GM23248 (cell line): Measurements from ENCODE around the gene ZNF358. TPM values are rescaled to one million over a fixed set of nuclear protein-coding genes. Genes with fewer than 3 reads are reported as not detected.
"Not testable (repeated sequence)": the region's sequence is repeated elsewhere in the genome, so short reads cannot be mapped to it uniquely, and the experiment has no call there.

Experiments
- DNase-seq: peaks from one replicate; pipeline ENCODE4 v3.0.0-alpha.2; 2015
- H2AFZ ChIP-seq: fragments of 200-600 bp; sonication (generic); 2 replicates; pipeline ENCODE4 v1.6.1; 2016; ENCODE audit warnings: antibody characterized with exemption
- H3F3A ChIP-seq: fragments of 200-600 bp; sonication (generic); 2 replicates; pipeline ENCODE4 v1.6.1; 2016; ENCODE audit warnings: mild to moderate bottlenecking, antibody characterized with exemption, mixed run types; ENCODE audit not compliant: insufficient read depth
- H3K27ac ChIP-seq: fragments of 200-600 bp; sonication (generic); 2 replicates; pipeline ENCODE4 v1.5.1; 2016; ENCODE audit warnings: mild to moderate bottlenecking
- H3K27me3 ChIP-seq: fragments of 200-600 bp; sonication (generic); replicated peaks from 2 replicates; pipeline ENCODE4 v1.6.1; 2016; ENCODE audit warnings: mild to moderate bottlenecking; ENCODE audit not compliant: insufficient read depth
- H3K36me3 ChIP-seq: fragments of 200-600 bp; sonication (generic); 2 replicates; pipeline ENCODE4 v1.6.1; 2016; ENCODE audit warnings: low read depth, mild to moderate bottlenecking
- H3K4me1 ChIP-seq: fragments of 200-600 bp; sonication (generic); 2 replicates; pipeline ENCODE4 v1.6.1; 2016; ENCODE audit warnings: mild to moderate bottlenecking; ENCODE audit not compliant: insufficient read depth
- H3K4me2 ChIP-seq: fragments of 200-600 bp; sonication (generic); one replicate; pipeline ENCODE4 v1.6.1; 2016; ENCODE audit warnings: mild to moderate bottlenecking; ENCODE audit not compliant: unreplicated experiment
- H3K4me3 ChIP-seq: fragments of 200-600 bp; sonication (generic); 2 replicates; pipeline ENCODE4 v1.5.1; 2016; ENCODE audit warnings: mild to moderate bottlenecking
- H3K79me2 ChIP-seq: fragments of 200-600 bp; sonication (generic); 2 replicates; pipeline ENCODE4 v1.6.1; 2016; ENCODE audit warnings: mild to moderate bottlenecking; ENCODE audit not compliant: insufficient read depth
- H3K9ac ChIP-seq: fragments of 200-600 bp; sonication (generic); 2 replicates; pipeline ENCODE4 v1.6.1; 2016; ENCODE audit warnings: mild to moderate bottlenecking
- H3K9me2 ChIP-seq: fragments of 200-600 bp; sonication (generic); 2 replicates; pipeline ENCODE4 v1.6.1; 2016; ENCODE audit warnings: mixed run types, mild to moderate bottlenecking, moderate library complexity; ENCODE audit not compliant: insufficient read depth
- H3K9me3 ChIP-seq: fragments of 200-600 bp; sonication (generic); one replicate; pipeline ENCODE4 v1.6.1; 2017; ENCODE audit warnings: low read depth
- H4K20me1 ChIP-seq: fragments of 200-600 bp; sonication (generic); 2 replicates; pipeline ENCODE4 v1.6.0; 2016; ENCODE audit not compliant: insufficient read depth
- EZH2 ChIP-seq: fragments of 200-600 bp; sonication (generic); IDR thresholded peaks from 2 replicates; pipeline ENCODE4 v1.6.1; 2018; ENCODE audit warnings: antibody characterized with exemption, mild to moderate bottlenecking; ENCODE audit not compliant: insufficient read depth, poor library complexity, severe bottlenecking
- EZH2phosphoT487 ChIP-seq: fragments of 200-600 bp; sonication (generic); IDR thresholded peaks from 2 replicates; pipeline ENCODE4 v1.6.1; 2018; ENCODE audit warnings: antibody characterized with exemption, moderate library complexity, mild to moderate bottlenecking, low read depth; ENCODE audit not compliant: insufficient read depth
- WGBS, 2 experiments: methylation state at CpG; one replicate each; pipeline ENCODE4 v1.1.6; 2015 to 2017; ENCODE audit warnings: low lambda C conversion rate in 2 of 2, low coverage in 1 of 2; ENCODE audit errors: missing lambda C conversion rate in 2 of 2; 5-methylcytosine and 5-hydroxymethylcytosine counted together
- in situ Hi-C: fragments of 300-500 bp; cut with MboI; formaldehyde crosslinking; loops from 2 replicates; pipeline ENCODE4 v1.15.0; 2020
- polyA plus RNA-seq: library from polyadenylated mRNA; unstranded; fragments of >200 nt; fragmentation: Nextera tagmentation; extraction: Ambion mirVana; gene quantifications from 2 replicates; pipeline ENCODE4 v1.2.1, GENCODE V29; 2016
- total RNA-seq: library from RNA; depleted of rRNA; stranded (reverse); fragments of >200 nt; shearing (Covaris generic); gene quantifications from 2 replicates; pipeline ENCODE4 v1.2.3, GENCODE V29; 2014

ZNF358 gene
- total and polyA plus RNA-seq, 2 experiments from 2014 or later, result 12.0 to 56.3 TPM

DNA sequence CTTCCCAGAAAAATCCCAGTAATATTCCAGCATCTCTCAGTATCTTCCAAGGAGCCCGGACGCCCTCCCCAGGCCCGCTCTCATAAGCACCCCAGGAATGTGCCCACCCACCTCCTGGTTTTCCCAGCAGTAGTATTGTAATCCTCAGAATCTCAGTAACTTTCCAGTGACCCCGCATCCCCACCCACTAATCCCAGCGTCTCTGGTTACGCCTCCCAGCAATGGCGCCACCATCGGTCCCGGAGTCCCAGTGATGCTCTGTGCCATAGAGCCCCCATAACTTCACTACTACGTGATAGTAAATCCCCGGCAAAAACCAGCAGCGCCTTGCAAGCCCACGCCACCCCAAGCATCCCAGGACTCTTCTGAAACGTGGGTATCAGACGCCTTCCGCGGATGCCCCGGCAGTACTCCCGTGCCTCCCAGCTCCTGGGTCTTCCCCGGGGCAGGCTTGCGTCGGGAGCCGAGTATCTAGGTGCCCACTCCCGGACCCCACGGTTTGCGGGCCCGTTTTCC lies 18.7 kb downstream of the ZNF358 start:
- H2AFZ ChIP-seq, result peak overlapping the region; percentile 94
- no peaks in the 10 kb centered on the region for H3K27me3 ChIP-seq
- H4K20me1 ChIP-seq, result no peaks in the 10 kb centered on the region
- peaks cover 4% of the 10 kb centered on the region; the same call in 1 of the 2 replicates for H3K79me2 ChIP-seq
- 0 out of 2 replicates have a peak, but pooled peaks cover 5% of the 10 kb centered on the region for H3F3A ChIP-seq
- H3K9me3 ChIP-seq, result no peaks in the 10 kb centered on the region
- H3K27ac ChIP-seq, result peak overlapping the region; percentile 62
- no peaks in the 10 kb centered on the region for H3K4me1 ChIP-seq
- no peaks in the 10 kb centered on the region for H3K9me2 ChIP-seq
- peak overlapping the region; percentile 89 for H3K9ac ChIP-seq
- whole genome bisulfite sequencing, 2 experiments, result 1% methylated on average over 26 to 27 of the region's 27 CpGs
- H3K4me2 ChIP-seq, result peak overlapping the region; percentile 91
- in situ Hi-C loops, result no loop called here
- H3K4me3 ChIP-seq, result peak overlapping the region; percentile 94
- TF ChIP-seq EZH2phosphoT487 (no peak), EZH2 (no peak)
- H3K36me3 ChIP-seq, result peaks cover 6% of the 10 kb centered on the region; the same call in 1 of the 2 replicates
- DNase-seq, result peak; percentile 86

DNA sequence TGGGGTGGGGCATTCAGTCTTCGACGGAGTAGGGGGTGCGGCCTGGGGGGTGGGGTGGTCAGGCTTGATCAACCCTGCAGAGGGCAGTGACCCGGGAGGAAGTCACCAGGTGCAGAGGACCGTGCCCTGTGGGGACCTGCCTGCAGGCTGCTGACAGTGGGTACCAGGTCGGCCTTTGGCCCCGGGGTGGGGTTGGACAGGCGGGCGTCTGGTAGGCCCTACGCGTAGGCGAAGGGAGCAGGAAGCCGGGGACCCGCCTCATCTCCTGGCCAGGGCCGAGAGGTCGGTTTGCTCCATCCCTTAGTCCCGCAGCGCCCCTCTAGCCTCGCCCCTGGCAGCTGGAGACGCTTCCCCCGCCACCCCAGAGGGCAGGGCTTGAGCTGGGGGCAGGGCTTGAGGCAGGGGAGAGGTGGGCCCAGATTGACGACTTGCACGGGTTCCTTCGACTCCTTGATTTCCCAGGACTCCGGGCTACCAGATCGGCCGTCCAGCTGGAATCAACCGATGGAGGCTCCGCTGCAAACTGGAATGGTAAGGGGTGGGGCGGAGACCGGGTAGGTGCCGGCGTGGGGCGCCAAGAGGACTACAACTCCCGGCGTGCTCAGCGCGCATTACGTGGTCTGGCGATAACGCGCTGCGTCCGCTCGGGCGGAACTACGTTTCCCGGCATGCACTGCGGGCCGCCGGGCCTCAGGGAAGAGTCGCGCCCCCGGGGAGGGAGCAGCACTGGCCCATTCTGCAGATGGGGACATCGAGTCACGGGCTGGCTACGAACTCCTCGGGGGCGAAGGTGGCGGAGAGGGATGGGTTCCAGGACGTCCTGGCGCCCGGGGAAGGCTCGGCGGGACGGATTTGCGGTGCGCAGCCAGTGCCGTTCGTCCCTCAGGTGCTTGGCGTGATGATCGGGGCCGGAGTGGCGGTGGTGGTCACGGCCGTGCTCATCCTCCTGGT lies 19.4 kb downstream of the ZNF358 start, which contains the start of gene PNPLA6:
TSS of gene PNPLA6 (plus strand) at position 671 of the 951 bp plus-strand sequence. CDS start at position 743, 72 bp downstream.
- Histone ChIP-seq H4K20me1 (no peaks in the 10 kb centered on the region), H2AFZ (peak within 1 kb of the TSS; percentile 94), H3F3A (0 out of 2 replicates have a peak, but pooled peaks cover 5% of the 10 kb centered on the region), H3K4me3 (peak within 1 kb of the TSS; percentile 94), H3K27me3 (no peaks in the 10 kb centered on the region), H3K27ac (peak within 1 kb of the TSS; percentile 62), H3K9me3 (no peaks in the 10 kb centered on the region), H3K4me2 (peak within 1 kb of the TSS; percentile 91), H3K36me3 (peaks cover 6% of the 10 kb centered on the region; the same call in 1 of the 2 replicates), H3K4me1 (no peaks in the 10 kb centered on the region), H3K9ac (peak within 1 kb of the TSS; percentile 89), H3K79me2 (peaks cover 4% of the 10 kb centered on the region; the same call in 1 of the 2 replicates), H3K9me2 (no peaks in the 10 kb centered on the region)
- TF ChIP-seq EZH2, result no peak
- TF ChIP-seq EZH2phosphoT487, result no peak
- peak; percentile 97 for DNase-seq
- in situ Hi-C loops, result no loop called here
- WGBS, 2 experiments, result 0 to 2% methylated on average over 65 to 66 of the region's 76 CpGs

GRCh38 chr19:7535998-7536695 lies 20.2 kb downstream of the ZNF358 start:
- Histone ChIP-seq H2AFZ (peak overlapping the region; percentile 94), H3K4me1 (no peaks in the 10 kb centered on the region), H3K4me2 (peak overlapping the region; percentile 91), H3K27me3 (no peaks in the 10 kb centered on the region), H4K20me1 (no peaks in the 10 kb centered on the region), H3F3A (0 out of 2 replicates have a peak, but pooled peaks cover 5% of the 10 kb centered on the region), H3K4me3 (peak overlapping the region; percentile 94), H3K9me3 (no peaks in the 10 kb centered on the region), H3K36me3 (peaks cover 6% of the 10 kb centered on the region; the same call in 1 of the 2 replicates), H3K9me2 (no peaks in the 10 kb centered on the region), H3K79me2 (peaks cover 4% of the 10 kb centered on the region; the same call in 1 of the 2 replicates), H3K27ac (no peak overlapping the region), H3K9ac (peak overlapping the region; percentile 89)
- DNase-seq, result no peak
- no peak for TF ChIP-seq EZH2
- no peak for TF ChIP-seq EZH2phosphoT487
- 30 to 33% methylated on average over 28 to 30 of the region's 30 CpGs for WGBS, 2 experiments
- in situ Hi-C loops, result no loop called here

DNA sequence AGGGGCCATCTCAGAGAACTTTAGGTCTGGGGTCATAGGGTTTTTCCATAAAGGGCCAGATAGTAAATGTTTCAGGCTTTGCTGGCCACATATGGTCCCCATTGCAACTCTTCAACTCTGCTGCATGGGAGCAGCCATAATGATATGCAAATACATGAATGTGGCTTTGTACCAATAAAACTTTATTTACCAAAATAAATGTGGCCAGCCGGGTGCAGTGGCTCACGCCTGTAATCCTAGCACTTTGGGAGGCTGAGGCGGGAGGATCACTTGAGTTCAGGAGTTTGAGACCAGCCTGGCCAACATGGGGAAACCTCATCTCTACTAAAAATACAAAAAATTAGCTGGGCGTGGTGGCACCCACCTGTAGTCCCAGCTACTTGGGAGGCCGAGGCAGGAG lies 23.1 kb downstream of the ZNF358 start:
- DNase-seq, H3F3A ChIP-seq, H3K9ac ChIP-seq, H2AFZ ChIP-seq, H3K4me3 ChIP-seq, in situ Hi-C loops, H4K20me1 ChIP-seq, H3K9me2 ChIP-seq, H3K79me2 ChIP-seq, H3K4me1 ChIP-seq, H3K4me2 ChIP-seq, H3K9me3 ChIP-seq, H3K27me3 ChIP-seq, H3K27ac ChIP-seq, H3K36me3 ChIP-seq: not testable (repeated sequence)
- WGBS, 2 experiments, result 91 to 96% methylated on average over 5 of the region's 5 CpGs
